H9 (cell line): ENCODE measurements around the gene VIT. TPM values are rescaled to one million over a fixed set of nuclear protein-coding genes. Genes with fewer than 3 reads are reported as not detected.

Source experiments
- DNase-seq: peaks from one replicate; pipeline ENCODE4 v3.0.0-alpha.2; 2017
- H2AFZ ChIP-seq: one replicate; pipeline ENCODE4 v1.6.1; 2013; ENCODE audit warnings: mild to moderate bottlenecking, low read length, control low read depth, moderate library complexity
- H2AK5ac ChIP-seq: 2 replicates; pipeline ENCODE4 v1.6.1; 2013; ENCODE audit warnings: low read length, control low read depth, mixed read lengths; ENCODE audit not compliant: insufficient read length
- H2BK120ac ChIP-seq: one replicate; pipeline ENCODE4 v1.6.1; 2013; ENCODE audit warnings: low read depth, mild to moderate bottlenecking, low read length, control low read depth, inconsistent platforms; ENCODE audit not compliant: poor library complexity, severe bottlenecking
- H2BK12ac ChIP-seq: 2 replicates; pipeline ENCODE4 v1.6.1; 2013; ENCODE audit warnings: low read length, control low read depth, mixed read lengths, low read depth; ENCODE audit not compliant: insufficient read length
- H2BK15ac ChIP-seq: 2 replicates; pipeline ENCODE4 v1.6.1; 2013; ENCODE audit warnings: low read depth, low read length, control low read depth
- H2BK20ac ChIP-seq: one replicate; pipeline ENCODE4 v1.6.1; 2013; ENCODE audit warnings: low read depth, mild to moderate bottlenecking, low read length, control low read depth, inconsistent platforms; ENCODE audit not compliant: poor library complexity, severe bottlenecking
- H2BK5ac ChIP-seq: 2 replicates; pipeline ENCODE4 v1.6.1; 2013; ENCODE audit warnings: low read length, control low read depth, mixed read lengths; ENCODE audit not compliant: insufficient read length
- H3K14ac ChIP-seq: 2 replicates; pipeline ENCODE4 v1.6.1; 2013; ENCODE audit warnings: low read length, control low read depth; ENCODE audit not compliant: insufficient read depth
- H3K18ac ChIP-seq: 2 replicates; pipeline ENCODE4 v1.6.1; 2013; ENCODE audit warnings: low read depth, mild to moderate bottlenecking, mixed read lengths, low read length, control low read depth; ENCODE audit not compliant: insufficient read length
- H3K23ac ChIP-seq: 2 replicates; pipeline ENCODE4 v1.6.1; 2013; ENCODE audit warnings: low read length, control low read depth, mixed read lengths, low read depth; ENCODE audit not compliant: insufficient read length
- H3K23me2 ChIP-seq: 2 replicates; pipeline ENCODE4 v1.6.1; 2013; ENCODE audit warnings: low read depth, mild to moderate bottlenecking, mixed read lengths, low read length, control low read depth; ENCODE audit not compliant: insufficient read length, poor library complexity, severe bottlenecking
- H3K27ac ChIP-seq: 2 replicates; pipeline ENCODE4 v1.5.1; 2013; ENCODE audit warnings: low read length, control low read depth, mixed read lengths, low read depth; ENCODE audit not compliant: insufficient read length
- H3K27me3 ChIP-seq: 2 replicates; pipeline ENCODE4 v1.6.1; 2013; ENCODE audit warnings: low read length, control low read depth, inconsistent platforms; ENCODE audit not compliant: insufficient read depth
- H3K4ac ChIP-seq: 2 replicates; pipeline ENCODE4 v1.6.1; 2013; ENCODE audit warnings: low read depth, mild to moderate bottlenecking, control low read depth, inconsistent platforms, low read length, moderate library complexity
- H3K4me1 ChIP-seq: 2 replicates; pipeline ENCODE4 v1.6.1; 2013; ENCODE audit warnings: low read length, control low read depth, inconsistent platforms; ENCODE audit not compliant: insufficient read depth
- H3K4me2 ChIP-seq: 2 replicates; pipeline ENCODE4 v1.6.1; 2013; ENCODE audit warnings: low read length, control low read depth, mixed read lengths; ENCODE audit not compliant: insufficient read length, insufficient read depth
- H3K56ac ChIP-seq: 2 replicates; pipeline ENCODE4 v1.6.1; 2013; ENCODE audit warnings: low read depth, mild to moderate bottlenecking, mixed read lengths, low read length, control low read depth; ENCODE audit not compliant: insufficient read length
- H3K79me1 ChIP-seq: 2 replicates; pipeline ENCODE4 v1.6.1; 2013; ENCODE audit warnings: low read depth, mild to moderate bottlenecking, moderate library complexity, low read length, control low read depth, inconsistent platforms; ENCODE audit not compliant: insufficient read depth, poor library complexity, severe bottlenecking
- H3K79me2 ChIP-seq: 2 replicates; pipeline ENCODE4 v1.6.1; 2013; ENCODE audit warnings: low read length, control low read depth, inconsistent platforms; ENCODE audit not compliant: insufficient read depth
- H3K9ac ChIP-seq: 2 replicates; pipeline ENCODE4 v1.6.1; 2013; ENCODE audit warnings: low read length, control low read depth, mixed read lengths; ENCODE audit not compliant: insufficient read length; ENCODE audit errors: extremely low read depth
- H3K9me3 ChIP-seq: one replicate; pipeline ENCODE4 v1.6.1; 2013; ENCODE audit warnings: low read depth, low read length, inconsistent platforms; ENCODE audit not compliant: control insufficient read depth
- H3T11ph ChIP-seq: one replicate; pipeline ENCODE4 v1.6.1; 2013; ENCODE audit warnings: mild to moderate bottlenecking, low read length, control low read depth, inconsistent platforms
- H4K20me1 ChIP-seq: one replicate; pipeline ENCODE4 v1.6.1; 2013; ENCODE audit not compliant: control insufficient read depth, insufficient read length, insufficient read depth
- H4K5ac ChIP-seq: 2 replicates; pipeline ENCODE4 v1.6.1; 2013; ENCODE audit warnings: low read depth, mild to moderate bottlenecking, mixed read lengths, low read length, control low read depth; ENCODE audit not compliant: insufficient read length
- H4K8ac ChIP-seq: replicated peaks from 2 replicates; pipeline ENCODE4 v1.6.1; 2013; ENCODE audit warnings: low read length, control low read depth, mixed read lengths, low read depth; ENCODE audit not compliant: insufficient read length
- H4K91ac ChIP-seq: 2 replicates; pipeline ENCODE4 v1.6.1; 2013; ENCODE audit warnings: low read depth, mild to moderate bottlenecking, moderate library complexity, mixed read lengths, low read length, control low read depth; ENCODE audit not compliant: insufficient read length
- H3K27ac Mint-ChIP-seq, 3 experiments: 2 replicates in 2 of 3; 3 replicates in 1 of 3; pipeline ENCODE4 v1.8.0; 2020 to 2021; ENCODE audit warnings: mixed read lengths in 3 of 3, mild to moderate bottlenecking in 1 of 3, moderate library complexity in 1 of 3
- H3K27me3 Mint-ChIP-seq: 2 replicates; pipeline ENCODE4 v1.8.0; 2021; ENCODE audit warnings: low read depth, mild to moderate bottlenecking, moderate library complexity, mixed read lengths
- H3K36me3 Mint-ChIP-seq, 3 experiments: 2 replicates in 2 of 3; 3 replicates in 1 of 3; pipeline ENCODE4 v1.8.0; 2020 to 2021; ENCODE audit warnings: low read depth in 3 of 3, mixed read lengths in 3 of 3; ENCODE audit not compliant: insufficient read depth in 1 of 3
- H3K4me1 Mint-ChIP-seq, 2 experiments: 2 replicates each; pipeline ENCODE4 v1.8.0; 2020; ENCODE audit warnings: mixed read lengths in 2 of 2
- H3K4me3 Mint-ChIP-seq, 2 experiments: 2 replicates in 1 of 2; 3 replicates in 1 of 2; pipeline ENCODE4 v1.8.0; 2020 to 2021; ENCODE audit warnings: mild to moderate bottlenecking in 2 of 2, mixed read lengths in 2 of 2, moderate library complexity in 1 of 2
- H3K9me3 Mint-ChIP-seq, 2 experiments: 2 replicates in 1 of 2; 3 replicates in 1 of 2; pipeline ENCODE4 v1.8.0; 2020; ENCODE audit warnings: mild to moderate bottlenecking in 2 of 2, mixed read lengths in 2 of 2, moderate library complexity in 1 of 2
- WGBS: extraction: QIAGEN DNeasy Blood & Tissue Kit; methylation state at CpG from one replicate; pipeline ENCODE4 v1.1.7; 2013; ENCODE audit warnings: missing lambda C conversion rate, low lambda C conversion rate, mixed read lengths; ENCODE audit not compliant: insufficient read length; ENCODE audit errors: extremely low coverage; 5-methylcytosine and 5-hydroxymethylcytosine counted together
- long read RNA-seq: library from polyadenylated mRNA; unstranded; transcript quantifications from one replicate; pipeline ENCODE4 v2.0.0, GENCODE V29; 2020
- total RNA-seq: library from RNA; stranded (reverse); gene quantifications from 2 replicates; pipeline ENCODE4 v1.2.1, GENCODE V29; 2021
- TF ChIP-seq, protein P1 (sequence below): fragments of 200-600 bp; sonication (generic); conservative IDR thresholded peaks from 3 replicates; pipeline ENCODE4 v1.8.0; 2021; ENCODE audit warnings: antibody characterized with exemption, mild to moderate bottlenecking

Gene VIT, protein sequence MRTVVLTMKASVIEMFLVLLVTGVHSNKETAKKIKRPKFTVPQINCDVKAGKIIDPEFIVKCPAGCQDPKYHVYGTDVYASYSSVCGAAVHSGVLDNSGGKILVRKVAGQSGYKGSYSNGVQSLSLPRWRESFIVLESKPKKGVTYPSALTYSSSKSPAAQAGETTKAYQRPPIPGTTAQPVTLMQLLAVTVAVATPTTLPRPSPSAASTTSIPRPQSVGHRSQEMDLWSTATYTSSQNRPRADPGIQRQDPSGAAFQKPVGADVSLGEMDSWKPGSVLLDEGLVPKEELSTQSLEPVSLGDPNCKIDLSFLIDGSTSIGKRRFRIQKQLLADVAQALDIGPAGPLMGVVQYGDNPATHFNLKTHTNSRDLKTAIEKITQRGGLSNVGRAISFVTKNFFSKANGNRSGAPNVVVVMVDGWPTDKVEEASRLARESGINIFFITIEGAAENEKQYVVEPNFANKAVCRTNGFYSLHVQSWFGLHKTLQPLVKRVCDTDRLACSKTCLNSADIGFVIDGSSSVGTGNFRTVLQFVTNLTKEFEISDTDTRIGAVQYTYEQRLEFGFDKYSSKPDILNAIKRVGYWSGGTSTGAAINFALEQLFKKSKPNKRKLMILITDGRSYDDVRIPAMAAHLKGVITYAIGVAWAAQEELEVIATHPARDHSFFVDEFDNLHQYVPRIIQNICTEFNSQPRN
- 0.15 TPM in 1 of 2 replicates, not detected in the other for total RNA-seq
- long read RNA-seq: 0 reads

DNA sequence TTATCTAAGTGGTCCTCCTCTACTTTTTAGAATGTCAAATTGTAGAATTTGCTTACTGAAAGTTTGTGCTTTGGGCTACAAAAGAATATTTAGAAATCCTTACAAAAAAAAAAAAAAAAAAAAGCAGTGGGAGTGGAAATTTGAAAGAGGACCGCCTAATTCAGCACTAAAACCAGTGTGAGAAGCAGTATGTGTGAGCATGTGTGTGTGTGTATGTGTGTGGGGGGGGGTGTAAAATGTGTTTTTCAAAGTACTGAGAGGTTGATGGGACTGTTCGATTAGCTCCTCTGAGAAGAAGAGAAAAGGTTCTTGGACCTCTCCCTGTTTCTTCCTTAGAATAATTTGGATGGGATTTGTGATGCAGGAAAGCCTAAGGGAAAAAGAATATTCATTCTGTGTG is at the start of gene VIT:
TSS of gene VIT (plus strand) at position 175 of the 400 bp plus-strand sequence. CDS start 19,664 bp downstream, outside the sequence.
- no peaks in the 10 kb centered on the region for H3K36me3 Mint-ChIP-seq
- H2AFZ ChIP-seq: peak within 1 kb of the TSS; percentile 32
- no peak within 1 kb of the TSS for H2AK5ac ChIP-seq
- no peaks in the 10 kb centered on the region for H3K79me1 ChIP-seq
- no peak within 1 kb of the TSS for H3K4me3 Mint-ChIP-seq
- peak within 1 kb of the TSS in 2 of 3 experiments; percentile 1 to 22; a peak in 1 of 7 replicates for H3K27ac Mint-ChIP-seq
- H3K27me3 ChIP-seq: no peaks in the 10 kb centered on the region
- H3T11ph ChIP-seq: no peak within 1 kb of the TSS
- H4K5ac ChIP-seq: no peak within 1 kb of the TSS
- no peaks in the 10 kb centered on the region for H3K79me2 ChIP-seq
- H2BK20ac ChIP-seq: no peak within 1 kb of the TSS
- no peak within 1 kb of the TSS for H4K8ac ChIP-seq
- no peak within 1 kb of the TSS for H3K4me2 ChIP-seq
- no peak within 1 kb of the TSS for H2BK15ac ChIP-seq
- no peaks in the 10 kb centered on the region for H3K9me3 Mint-ChIP-seq
- no peaks in the 10 kb centered on the region; the same call in 1 of the 2 replicates for H3K4me1 ChIP-seq
- no peak within 1 kb of the TSS for H3K18ac ChIP-seq
- no peak within 1 kb of the TSS for H2BK5ac ChIP-seq
- H3K23me2 ChIP-seq: no peaks in the 10 kb centered on the region
- H3K9ac ChIP-seq: no peak within 1 kb of the TSS
- TF ChIP-seq, protein P1, sequence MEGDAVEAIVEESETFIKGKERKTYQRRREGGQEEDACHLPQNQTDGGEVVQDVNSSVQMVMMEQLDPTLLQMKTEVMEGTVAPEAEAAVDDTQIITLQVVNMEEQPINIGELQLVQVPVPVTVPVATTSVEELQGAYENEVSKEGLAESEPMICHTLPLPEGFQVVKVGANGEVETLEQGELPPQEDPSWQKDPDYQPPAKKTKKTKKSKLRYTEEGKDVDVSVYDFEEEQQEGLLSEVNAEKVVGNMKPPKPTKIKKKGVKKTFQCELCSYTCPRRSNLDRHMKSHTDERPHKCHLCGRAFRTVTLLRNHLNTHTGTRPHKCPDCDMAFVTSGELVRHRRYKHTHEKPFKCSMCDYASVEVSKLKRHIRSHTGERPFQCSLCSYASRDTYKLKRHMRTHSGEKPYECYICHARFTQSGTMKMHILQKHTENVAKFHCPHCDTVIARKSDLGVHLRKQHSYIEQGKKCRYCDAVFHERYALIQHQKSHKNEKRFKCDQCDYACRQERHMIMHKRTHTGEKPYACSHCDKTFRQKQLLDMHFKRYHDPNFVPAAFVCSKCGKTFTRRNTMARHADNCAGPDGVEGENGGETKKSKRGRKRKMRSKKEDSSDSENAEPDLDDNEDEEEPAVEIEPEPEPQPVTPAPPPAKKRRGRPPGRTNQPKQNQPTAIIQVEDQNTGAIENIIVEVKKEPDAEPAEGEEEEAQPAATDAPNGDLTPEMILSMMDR: no peak
- no peak within 1 kb of the TSS for H3K23ac ChIP-seq
- peaks cover 13 to 14% of the 10 kb centered on the region in 2 experiments for H3K4me1 Mint-ChIP-seq
- H3K27me3 Mint-ChIP-seq: no peaks in the 10 kb centered on the region
- WGBS: no CpG with 5 or more reads among the region's 2 CpGs
- H4K91ac ChIP-seq: no peak within 1 kb of the TSS
- H2BK120ac ChIP-seq: no peak within 1 kb of the TSS
- no peaks in the 10 kb centered on the region for H4K20me1 ChIP-seq
- H3K27ac ChIP-seq: no peak within 1 kb of the TSS
- H3K4ac ChIP-seq: no peak within 1 kb of the TSS
- H2BK12ac ChIP-seq: no peak within 1 kb of the TSS
- H3K9me3 ChIP-seq: no peaks in the 10 kb centered on the region
- DNase-seq: no peak
- no peak within 1 kb of the TSS for H3K56ac ChIP-seq
- H3K14ac ChIP-seq: no peak within 1 kb of the TSS
